GM21723 (cell line): ENCODE measurements around the gene SLC39A2.
"Not testable (repeated sequence)": the region's sequence is repeated elsewhere in the genome, so short reads cannot be mapped to it uniquely, and the experiment has no call there.

Experiments
- ATAC-seq: cut with Tn5 transposase; IDR thresholded peaks from one replicate; pipeline ENCODE4 v1.9.1; 2021; ENCODE audit warnings: mild to moderate bottlenecking, moderate library complexity; ENCODE audit not compliant: unreplicated experiment

SLC39A2 gene

GRCh38 chr14:20996521-20996920 lies 2.6 kb upstream of the SLC39A2 start:
- ATAC-seq: no peak

- ATAC-seq: no peak
Measured at GRCh38 chr14:20997115-20997514, 2.0 kb upstream of the SLC39A2 start.

GRCh38 chr14:20997564-20997963 lies 1.5 kb upstream of the SLC39A2 start:
- ATAC-seq: no peak

GRCh38 chr14:20998139-20998538 lies 954 bp upstream of the SLC39A2 start:
- no peak for ATAC-seq

GRCh38 chr14:20999591-20999990 lies 498 bp downstream of the SLC39A2 start:
- ATAC-seq: no peak

- ATAC-seq: no peak
Measured at GRCh38 chr14:21001218-21001617, 2.1 kb downstream of the SLC39A2 start.

- ATAC-seq: no peak
Measured at GRCh38 chr14:21003788-21004346, 4.8 kb downstream of the SLC39A2 start.

GRCh38 chr14:21009721-21010120 lies 10.6 kb downstream of the SLC39A2 start:
- ATAC-seq: not testable (repeated sequence)

- ATAC-seq: no peak
Measured at GRCh38 chr14:21011136-21011535, 12.0 kb downstream of the SLC39A2 start.

- ATAC-seq: peak; percentile 66
Measured at GRCh38 chr14:21014761-21015190, 15.7 kb downstream of the SLC39A2 start.

GRCh38 chr14:21015312-21015711 lies 16.2 kb downstream of the SLC39A2 start:
- ATAC-seq: no peak

GRCh38 chr14:21016413-21017190 lies 17.5 kb downstream of the SLC39A2 start:
- ATAC-seq: no peak

GRCh38 chr14:21017528-21018245 lies 18.6 kb downstream of the SLC39A2 start:
- ATAC-seq: no peak

GRCh38 chr14:21018286-21018685 lies 19.2 kb downstream of the SLC39A2 start:
- ATAC-seq: no peak

- ATAC-seq: no peak
Measured at GRCh38 chr14:21018781-21019180, 19.7 kb downstream of the SLC39A2 start.

GRCh38 chr14:21019366-21019765 lies 20.3 kb downstream of the SLC39A2 start:
- ATAC-seq: no peak

- ATAC-seq: no peak
Measured at GRCh38 chr14:21020977-21021545, 22.0 kb downstream of the SLC39A2 start.

- no peak for ATAC-seq
Measured at GRCh38 chr14:21022686-21023085, 23.6 kb downstream of the SLC39A2 start.

- ATAC-seq: no peak
Measured at GRCh38 chr14:21023174-21023573, 24.1 kb downstream of the SLC39A2 start.

GRCh38 chr14:21023817-21024584 lies 24.9 kb downstream of the SLC39A2 start:
- ATAC-seq: no peak
